Vagina (tissue), 2 donors: Measurements from ENCODE around the gene KEL. TPM values are rescaled to one million over a fixed set of nuclear protein-coding genes. Genes with fewer than 3 reads are reported as not detected.

ENCODE experiments used
- DNase-seq, 2 donors: peaks; one replicate each; pipeline ENCODE4 v3.0.0-alpha.2; 2017; ENCODE audit errors: extremely low spot score in 2 of 2
- H3K27ac ChIP-seq: fragments of 200-600 bp; sonication (generic); one replicate; pipeline ENCODE4 v1.5.1; 2019
- H3K27me3 ChIP-seq: fragments of 200-600 bp; sonication (generic); one replicate; pipeline ENCODE4 v1.5.1; 2019
- H3K36me3 ChIP-seq, 2 donors: fragments of 200-600 bp; sonication (generic); one replicate each; pipeline ENCODE4 v1.5.1; 2017 to 2019
- H3K4me1 ChIP-seq: fragments of 200-600 bp; sonication (generic); one replicate; pipeline ENCODE4 v1.5.1; 2019
- H3K4me3 ChIP-seq, 2 donors: fragments of 200-600 bp; sonication (generic); 1 replicate in 1 of 2; 2 replicates in 1 of 2; pipeline ENCODE4 v1.5.1; 2016 to 2019
- H3K9me3 ChIP-seq: fragments of 200-600 bp; sonication (generic); one replicate; pipeline ENCODE4 v1.5.1; 2019
- POLR2A ChIP-seq, 2 donors: fragments of 450-650 bp; IDR thresholded peaks; one replicate each; pipeline ENCODE4 v1.6.1; 2017; ENCODE audit warnings: antibody characterized with exemption in 2 of 2, mild to moderate bottlenecking in 2 of 2, moderate library complexity in 2 of 2
- POLR2AphosphoS5 ChIP-seq, 2 donors: sonication (generic); formaldehyde crosslinking; IDR thresholded peaks; one replicate each; pipeline ENCODE4 v1.9.0; 2017; ENCODE audit warnings: antibody characterized with exemption in 2 of 2, mild to moderate bottlenecking in 2 of 2, low read depth in 1 of 2; ENCODE audit not compliant: insufficient read depth in 1 of 2
- intact Hi-C: fragments of 100-400 bp; cut with DNase I; formaldehyde crosslinking; loops from one replicate; pipeline ENCODE4 v1.15.1; 2023
- total RNA-seq: library from RNA; depleted of rRNA; stranded (reverse); fragments of >200 nt; gene quantifications from one replicate; pipeline ENCODE4 v1.2.3, GENCODE V29; 2016
- TF ChIP-seq, protein P1 (sequence below), 3 experiments: fragments of 450-650 bp in 2 of 3; fragments of 200-600 bp in 1 of 3; sonication (generic) in 1 of 3; IDR thresholded peaks; one replicate each; pipeline ENCODE4 v1.5.1; 2017 to 2019; ENCODE audit warnings: antibody characterized with exemption in 3 of 3, mild to moderate bottlenecking in 2 of 3, moderate library complexity in 2 of 3

Gene KEL, protein sequence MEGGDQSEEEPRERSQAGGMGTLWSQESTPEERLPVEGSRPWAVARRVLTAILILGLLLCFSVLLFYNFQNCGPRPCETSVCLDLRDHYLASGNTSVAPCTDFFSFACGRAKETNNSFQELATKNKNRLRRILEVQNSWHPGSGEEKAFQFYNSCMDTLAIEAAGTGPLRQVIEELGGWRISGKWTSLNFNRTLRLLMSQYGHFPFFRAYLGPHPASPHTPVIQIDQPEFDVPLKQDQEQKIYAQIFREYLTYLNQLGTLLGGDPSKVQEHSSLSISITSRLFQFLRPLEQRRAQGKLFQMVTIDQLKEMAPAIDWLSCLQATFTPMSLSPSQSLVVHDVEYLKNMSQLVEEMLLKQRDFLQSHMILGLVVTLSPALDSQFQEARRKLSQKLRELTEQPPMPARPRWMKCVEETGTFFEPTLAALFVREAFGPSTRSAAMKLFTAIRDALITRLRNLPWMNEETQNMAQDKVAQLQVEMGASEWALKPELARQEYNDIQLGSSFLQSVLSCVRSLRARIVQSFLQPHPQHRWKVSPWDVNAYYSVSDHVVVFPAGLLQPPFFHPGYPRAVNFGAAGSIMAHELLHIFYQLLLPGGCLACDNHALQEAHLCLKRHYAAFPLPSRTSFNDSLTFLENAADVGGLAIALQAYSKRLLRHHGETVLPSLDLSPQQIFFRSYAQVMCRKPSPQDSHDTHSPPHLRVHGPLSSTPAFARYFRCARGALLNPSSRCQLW
- 2.2 TPM for total RNA-seq

- no peaks in the 10 kb centered on the region for H3K4me1 ChIP-seq
- no peak within 1 kb of the TSS for H3K27ac ChIP-seq
- intact Hi-C loops: no loop called here
- H3K9me3 ChIP-seq: no peaks in the 10 kb centered on the region
- no peak for DNase-seq
- no peaks in the 10 kb centered on the region for H3K27me3 ChIP-seq
- TF ChIP-seq POLR2AphosphoS5 (IDR thresholded peaks at IDR 0.05; ENCODE audit: insufficient read depth in 1 of 2, low read depth in 1 of 2) (no peak), POLR2A (IDR thresholded peaks at IDR 0.05) (no peak)
- TF ChIP-seq, protein P1, sequence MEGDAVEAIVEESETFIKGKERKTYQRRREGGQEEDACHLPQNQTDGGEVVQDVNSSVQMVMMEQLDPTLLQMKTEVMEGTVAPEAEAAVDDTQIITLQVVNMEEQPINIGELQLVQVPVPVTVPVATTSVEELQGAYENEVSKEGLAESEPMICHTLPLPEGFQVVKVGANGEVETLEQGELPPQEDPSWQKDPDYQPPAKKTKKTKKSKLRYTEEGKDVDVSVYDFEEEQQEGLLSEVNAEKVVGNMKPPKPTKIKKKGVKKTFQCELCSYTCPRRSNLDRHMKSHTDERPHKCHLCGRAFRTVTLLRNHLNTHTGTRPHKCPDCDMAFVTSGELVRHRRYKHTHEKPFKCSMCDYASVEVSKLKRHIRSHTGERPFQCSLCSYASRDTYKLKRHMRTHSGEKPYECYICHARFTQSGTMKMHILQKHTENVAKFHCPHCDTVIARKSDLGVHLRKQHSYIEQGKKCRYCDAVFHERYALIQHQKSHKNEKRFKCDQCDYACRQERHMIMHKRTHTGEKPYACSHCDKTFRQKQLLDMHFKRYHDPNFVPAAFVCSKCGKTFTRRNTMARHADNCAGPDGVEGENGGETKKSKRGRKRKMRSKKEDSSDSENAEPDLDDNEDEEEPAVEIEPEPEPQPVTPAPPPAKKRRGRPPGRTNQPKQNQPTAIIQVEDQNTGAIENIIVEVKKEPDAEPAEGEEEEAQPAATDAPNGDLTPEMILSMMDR (IDR thresholded peaks at IDR 0.05): no peak
- H3K36me3 ChIP-seq: no peaks in the 10 kb centered on the region
- H3K4me3 ChIP-seq: no peak within 1 kb of the TSS
Observed at GRCh38 chr7:142961973-142962926, at the start of gene KEL. TSS of gene KEL (minus strand) at chr7:142962363. CDS start at chr7:142962206, 157 bp downstream.

DNA sequence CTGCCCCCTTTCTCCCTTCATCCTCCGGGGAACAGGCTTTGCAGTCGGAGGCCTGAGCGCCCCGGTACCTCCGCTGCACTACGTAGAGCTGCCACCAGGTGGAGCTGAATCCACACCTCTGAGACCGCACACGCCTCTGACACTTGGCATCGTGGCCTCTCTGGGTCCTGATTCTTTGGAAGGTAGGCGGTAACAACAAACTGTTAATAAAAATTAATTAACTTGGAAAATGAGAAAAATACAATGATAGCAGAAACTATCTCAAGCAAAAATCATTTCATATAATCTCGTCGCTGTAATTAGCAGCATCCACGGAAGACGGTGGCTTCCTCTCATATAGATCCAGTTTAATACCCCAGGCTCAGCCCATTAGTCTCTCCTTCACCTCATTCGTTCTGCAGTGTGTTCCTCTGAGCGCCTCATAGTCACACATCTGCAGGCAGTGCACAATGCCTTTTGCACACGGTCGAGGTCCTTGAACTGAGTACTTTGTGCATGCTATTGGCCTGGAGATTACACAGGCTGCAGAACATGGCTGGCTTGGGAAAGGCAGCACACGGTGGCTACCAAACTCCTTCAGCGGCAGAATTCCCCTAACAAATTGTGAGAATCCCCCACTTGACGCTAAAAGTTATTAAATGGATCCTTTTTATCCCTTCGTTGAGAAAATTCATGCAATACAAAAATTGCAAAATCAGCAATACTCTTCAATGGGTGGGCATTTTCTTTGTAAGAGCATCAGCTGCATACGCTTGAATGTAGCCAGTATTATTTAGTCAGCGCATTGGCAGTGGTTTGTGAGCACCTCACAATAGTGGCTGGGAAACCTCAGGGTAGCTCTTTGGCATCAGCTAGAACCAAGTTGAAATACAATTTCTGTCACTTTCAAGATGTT is 46.1 kb upstream of the KEL start:
- no peak for TF ChIP-seq POLR2A (IDR thresholded peaks at IDR 0.05)
- TF ChIP-seq, protein P1 (IDR thresholded peaks at IDR 0.05): peak; percentile 92 to 95 (median 94)
- Histone ChIP-seq H3K27ac (no peak overlapping the region), H3K4me1 (peaks cover 13% of the 10 kb centered on the region), H3K36me3 (no peaks in the 10 kb centered on the region), H3K4me3 (no peak overlapping the region), H3K9me3 (no peaks in the 10 kb centered on the region), H3K27me3 (no peaks in the 10 kb centered on the region)
- no peak for DNase-seq
- intact Hi-C loops: no loop called here

DNA sequence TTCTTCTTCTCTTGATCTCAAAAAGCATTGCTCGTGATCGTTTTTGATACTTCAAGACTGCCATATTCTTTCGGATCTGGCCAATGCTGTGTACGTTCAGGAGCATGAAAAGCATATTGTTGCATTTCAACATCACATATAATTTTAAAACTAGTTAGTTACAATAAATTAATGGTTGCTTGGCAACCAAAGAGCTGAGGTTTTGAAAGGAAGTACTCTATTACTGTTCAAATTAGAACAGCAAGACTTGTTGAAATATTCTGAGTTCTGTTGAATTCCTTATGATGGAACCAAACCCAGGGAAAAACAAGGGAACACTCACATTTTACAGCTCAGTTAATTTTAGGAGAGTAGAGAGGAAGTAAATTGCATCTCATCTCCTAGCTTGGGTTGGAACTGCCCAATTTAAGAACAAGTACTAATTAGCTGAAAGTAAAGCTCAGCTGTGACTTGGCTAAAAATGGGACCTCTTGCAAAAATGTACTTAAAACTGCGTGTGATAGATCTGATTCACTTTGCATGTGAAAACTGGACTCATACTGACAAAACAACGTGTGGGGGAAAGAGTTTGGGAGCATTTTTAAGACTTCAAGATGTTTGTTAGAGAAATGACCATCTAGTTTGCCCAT is 43.6 kb upstream of the KEL start:
- intact Hi-C loops: no loop called here
- Histone ChIP-seq H3K36me3 (no peaks in the 10 kb centered on the region), H3K27me3 (no peaks in the 10 kb centered on the region), H3K27ac (peak overlapping the region; percentile 65), H3K4me1 (peaks cover 10% of the 10 kb centered on the region), H3K9me3 (no peaks in the 10 kb centered on the region), H3K4me3 (no peak overlapping the region)
- TF ChIP-seq POLR2AphosphoS5 (IDR thresholded peaks at IDR 0.05; ENCODE audit: insufficient read depth in 1 of 2, low read depth in 1 of 2) (no peak), POLR2A (IDR thresholded peaks at IDR 0.05) (no peak)
- TF ChIP-seq, protein P1 (IDR thresholded peaks at IDR 0.05): no peak
- no peak for DNase-seq

DNA sequence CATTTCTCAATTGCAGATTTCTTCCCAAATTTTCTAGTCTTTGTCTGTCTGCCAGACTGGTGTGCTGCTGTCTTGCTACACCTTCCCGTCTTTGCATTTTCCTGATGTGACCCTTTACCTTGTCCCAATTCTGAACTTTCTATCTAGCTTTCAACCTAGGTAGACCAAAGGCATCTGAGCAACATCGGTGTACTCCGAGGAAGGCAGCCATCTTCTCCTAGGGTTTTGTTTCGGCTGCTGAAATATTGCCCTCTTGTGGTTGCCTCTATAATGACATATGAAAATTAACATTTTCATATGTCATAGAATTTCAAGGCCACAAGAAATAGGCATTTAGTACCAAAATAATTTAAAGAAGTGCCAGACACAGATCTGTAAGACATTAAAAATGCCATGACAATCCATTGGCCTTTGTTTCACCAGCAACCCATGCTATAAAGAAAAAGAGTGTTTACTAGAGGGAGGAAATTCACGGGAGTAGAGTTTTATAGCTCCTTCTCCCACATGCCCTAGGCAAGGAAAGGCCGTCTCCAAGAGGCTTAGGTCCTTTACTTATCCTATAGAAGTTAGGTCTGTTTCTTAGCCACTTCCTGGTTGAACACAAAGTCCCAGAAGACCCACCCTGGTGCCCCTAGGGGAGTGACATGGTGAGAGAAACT is 41.4 kb upstream of the KEL start:
- intact Hi-C loops: loop anchor here (5.0 kb wide), 1 partner anchor 151 kb away; no protein-coding TSS in a partner anchor
- TF ChIP-seq POLR2AphosphoS5 (IDR thresholded peaks at IDR 0.05; ENCODE audit: insufficient read depth in 1 of 2, low read depth in 1 of 2): peak in 1 of 2 donors; percentile 11
- TF ChIP-seq POLR2A (IDR thresholded peaks at IDR 0.05): no peak
- TF ChIP-seq, protein P1 (IDR thresholded peaks at IDR 0.05): peak; percentile 24 to 62 (median 51)
- Histone ChIP-seq H3K4me1 (peaks cover 10% of the 10 kb centered on the region), H3K27me3 (no peaks in the 10 kb centered on the region), H3K9me3 (no peaks in the 10 kb centered on the region), H3K36me3 (no peaks in the 10 kb centered on the region), H3K4me3 (peak overlapping the region in 1 of 2 donors; percentile 25), H3K27ac (peak overlapping the region; percentile 65)
- DNase-seq: no peak
